IMR-90 (cell line): ENCODE results near the gene ABHD2.

Source experiments
- BHLHE40 ChIP-seq: fragments of 150-350 bp; IDR thresholded peaks from 2 replicates; pipeline ENCODE4 v1.6.1; 2016; ENCODE audit warnings: mild to moderate bottlenecking, low read depth, low read length
- CEBPB ChIP-seq: IDR thresholded peaks from 2 replicates; pipeline ENCODE4 v1.6.1; 2012; ENCODE audit warnings: low read depth, low read length, improper control_type of control experiment
- MAZ ChIP-seq: IDR thresholded peaks from 2 replicates; pipeline ENCODE4 v1.6.1; 2012; ENCODE audit warnings: low read depth, mild to moderate bottlenecking, low read length, improper control_type of control experiment, moderate library complexity, borderline replicate concordance
- NFE2L2 ChIP-seq: fragments of 150-350 bp; IDR thresholded peaks from 2 replicates; pipeline ENCODE4 v1.6.1; 2016; ENCODE audit warnings: low read depth, mild to moderate bottlenecking, low read length
- POLR2A ChIP-seq: IDR thresholded peaks from 2 replicates; pipeline ENCODE4 v1.6.1; 2012; ENCODE audit warnings: mild to moderate bottlenecking, low read depth, low read length
- RCOR1 ChIP-seq: IDR thresholded peaks from 2 replicates; pipeline ENCODE4 v1.6.1; 2012; ENCODE audit warnings: mild to moderate bottlenecking, low read length, improper control_type of control experiment; ENCODE audit not compliant: insufficient replicate concordance
- SMC3 ChIP-seq: fragments of 150-350 bp; IDR thresholded peaks from 2 replicates; pipeline ENCODE4 v1.6.1; 2016; ENCODE audit warnings: low read depth, mild to moderate bottlenecking, antibody characterized with exemption, low read length, moderate library complexity
- TF ChIP-seq, protein P1 (sequence below): conservative IDR thresholded peaks from 2 replicates; pipeline ENCODE4 v1.5.1; 2012; ENCODE audit warnings: mild to moderate bottlenecking, low read depth, low read length, improper control_type of control experiment

GRCh38 chr15:89068325-89068784, 19.9 kb upstream of the ABHD2 start:
- TF ChIP-seq POLR2A, result no peak
- TF ChIP-seq, protein P1, sequence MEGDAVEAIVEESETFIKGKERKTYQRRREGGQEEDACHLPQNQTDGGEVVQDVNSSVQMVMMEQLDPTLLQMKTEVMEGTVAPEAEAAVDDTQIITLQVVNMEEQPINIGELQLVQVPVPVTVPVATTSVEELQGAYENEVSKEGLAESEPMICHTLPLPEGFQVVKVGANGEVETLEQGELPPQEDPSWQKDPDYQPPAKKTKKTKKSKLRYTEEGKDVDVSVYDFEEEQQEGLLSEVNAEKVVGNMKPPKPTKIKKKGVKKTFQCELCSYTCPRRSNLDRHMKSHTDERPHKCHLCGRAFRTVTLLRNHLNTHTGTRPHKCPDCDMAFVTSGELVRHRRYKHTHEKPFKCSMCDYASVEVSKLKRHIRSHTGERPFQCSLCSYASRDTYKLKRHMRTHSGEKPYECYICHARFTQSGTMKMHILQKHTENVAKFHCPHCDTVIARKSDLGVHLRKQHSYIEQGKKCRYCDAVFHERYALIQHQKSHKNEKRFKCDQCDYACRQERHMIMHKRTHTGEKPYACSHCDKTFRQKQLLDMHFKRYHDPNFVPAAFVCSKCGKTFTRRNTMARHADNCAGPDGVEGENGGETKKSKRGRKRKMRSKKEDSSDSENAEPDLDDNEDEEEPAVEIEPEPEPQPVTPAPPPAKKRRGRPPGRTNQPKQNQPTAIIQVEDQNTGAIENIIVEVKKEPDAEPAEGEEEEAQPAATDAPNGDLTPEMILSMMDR, result 0 out of 2 replicates have a peak, but pooled peaks have one; percentile 2
- peak; percentile 74; the same call in 1 of the 2 replicates for TF ChIP-seq MAZ
- peak; percentile 67 for TF ChIP-seq BHLHE40
- peak; percentile 45; the same call in 1 of the 2 replicates for TF ChIP-seq NFE2L2
- TF ChIP-seq RCOR1, result no peak
- peak; percentile 58 for TF ChIP-seq CEBPB
- no peak for TF ChIP-seq SMC3
